Measurements from ENCODE around the gene RCBTB1. TPM values are rescaled to one million over a fixed set of nuclear protein-coding genes. Genes with fewer than 3 reads are reported as not detected.
"Not testable (repeated sequence)": the region's sequence is repeated elsewhere in the genome, so short reads cannot be mapped to it uniquely, and the experiment has no call there.

The RCBTB1 gene
- total RNA-seq, 1 donor from 2014 or later: 20.6 TPM

DNA sequence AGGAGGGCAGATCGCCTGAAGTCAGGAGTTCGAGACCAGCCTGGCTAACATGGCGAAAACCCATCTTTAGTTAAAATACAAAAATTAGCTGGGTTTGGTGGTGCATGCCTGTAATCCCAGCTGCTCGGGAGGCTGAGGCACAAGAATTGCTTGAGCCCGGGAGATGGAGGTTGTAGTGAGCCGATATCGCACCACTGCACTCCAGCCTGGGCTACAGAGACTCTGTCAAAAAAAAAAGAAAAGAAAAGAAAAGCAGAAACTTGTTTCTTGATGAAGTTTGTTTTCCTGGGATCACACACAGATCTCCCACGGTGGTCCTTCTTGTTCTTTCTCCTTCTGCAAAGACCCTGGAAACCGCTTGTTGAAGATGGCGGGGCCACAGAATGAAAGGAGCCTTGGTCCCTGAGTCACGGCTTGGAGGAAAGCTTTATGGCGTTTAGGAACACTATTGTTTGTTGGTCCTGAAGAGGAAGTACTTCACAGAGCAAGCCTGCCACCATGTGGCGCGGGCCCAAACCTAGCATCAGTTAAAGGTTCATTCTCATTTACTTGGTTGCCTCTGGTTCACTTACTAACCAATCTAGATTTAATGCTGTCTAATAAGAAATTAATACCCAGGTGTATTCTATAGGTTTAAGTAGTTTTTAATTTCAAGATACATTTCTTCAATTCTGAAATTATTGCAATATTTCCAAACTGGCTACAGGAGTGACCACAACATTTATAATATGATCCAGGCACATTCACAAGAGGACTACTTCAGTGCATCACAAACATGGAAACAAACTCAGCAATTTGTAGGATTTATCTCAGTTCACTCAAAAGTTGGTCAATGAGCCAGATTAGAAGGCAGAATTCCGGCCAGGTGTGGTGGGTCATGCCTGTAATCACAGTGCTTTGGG is 21.6 kb upstream of the RCBTB1 start:
- intact Hi-C loops (cut with micrococcal nuclease): loop anchor here (1.0 to 5.0 kb wide), 10 partner anchors 22 to 367 kb away; partner anchors contain the start of genes CAB39L, KPNA3, PHF11 and RCBTB1

DNA sequence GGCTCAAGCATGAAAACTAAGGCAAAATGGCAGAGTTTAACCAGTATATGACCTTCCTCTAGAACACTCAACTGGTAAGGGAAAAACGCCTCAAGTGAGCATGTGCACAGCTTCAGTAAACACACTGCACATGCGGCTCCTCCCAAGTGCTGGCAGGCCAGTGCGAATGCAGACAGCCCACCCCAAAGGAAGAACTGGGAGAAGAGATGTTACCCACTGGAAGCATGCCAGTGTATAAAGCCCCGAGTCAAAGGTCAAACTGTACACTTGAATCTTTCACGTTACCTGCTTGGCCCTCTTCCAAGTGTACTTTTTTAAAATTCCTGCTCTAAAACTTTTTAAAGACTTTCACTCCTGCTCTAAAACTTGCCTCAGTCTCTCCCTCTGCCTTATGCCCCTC is 19.2 kb upstream of the RCBTB1 start:
- intact Hi-C loops (cut with micrococcal nuclease): no loop called here

DNA sequence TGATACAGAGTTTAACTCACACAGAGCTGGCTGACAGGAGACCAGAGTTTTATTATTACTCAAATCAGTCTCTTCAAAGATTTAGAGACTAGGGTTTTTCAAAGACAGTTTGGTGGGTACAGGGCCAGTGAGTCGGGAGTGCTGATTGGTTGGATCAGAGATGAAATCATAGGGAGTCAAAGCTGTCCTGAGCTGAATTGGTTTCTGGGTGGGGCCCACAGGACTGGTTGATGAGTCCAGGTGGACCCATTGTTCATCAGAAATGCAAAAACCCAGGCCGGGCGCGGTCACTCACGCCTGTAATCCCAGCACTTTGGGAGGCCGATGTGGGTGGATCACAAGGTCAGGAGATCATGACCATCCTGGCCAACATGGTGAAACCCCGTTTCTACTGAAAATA is 17.3 kb upstream of the RCBTB1 start:
- intact Hi-C loops (cut with micrococcal nuclease): not testable (repeated sequence)

DNA sequence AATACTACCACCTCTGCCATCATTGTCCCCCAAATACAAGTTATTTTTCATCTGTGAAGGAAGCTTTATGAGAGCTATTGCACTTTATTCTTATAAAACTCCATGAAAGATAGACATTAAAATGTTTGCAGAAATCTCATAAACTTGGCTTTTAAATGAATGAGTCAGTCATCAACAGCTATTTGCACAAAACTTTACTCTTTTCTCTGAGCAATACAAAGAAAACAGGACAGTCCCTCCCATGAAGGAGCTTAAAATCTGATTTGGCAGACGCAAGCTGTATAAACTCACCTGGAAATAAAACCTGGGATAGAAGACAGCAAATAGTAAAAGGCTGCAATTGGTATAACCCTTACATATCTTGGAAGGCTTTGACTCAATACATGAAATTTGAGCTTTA is 16.6 kb upstream of the RCBTB1 start:
- intact Hi-C loops (cut with micrococcal nuclease): no loop called here

DNA sequence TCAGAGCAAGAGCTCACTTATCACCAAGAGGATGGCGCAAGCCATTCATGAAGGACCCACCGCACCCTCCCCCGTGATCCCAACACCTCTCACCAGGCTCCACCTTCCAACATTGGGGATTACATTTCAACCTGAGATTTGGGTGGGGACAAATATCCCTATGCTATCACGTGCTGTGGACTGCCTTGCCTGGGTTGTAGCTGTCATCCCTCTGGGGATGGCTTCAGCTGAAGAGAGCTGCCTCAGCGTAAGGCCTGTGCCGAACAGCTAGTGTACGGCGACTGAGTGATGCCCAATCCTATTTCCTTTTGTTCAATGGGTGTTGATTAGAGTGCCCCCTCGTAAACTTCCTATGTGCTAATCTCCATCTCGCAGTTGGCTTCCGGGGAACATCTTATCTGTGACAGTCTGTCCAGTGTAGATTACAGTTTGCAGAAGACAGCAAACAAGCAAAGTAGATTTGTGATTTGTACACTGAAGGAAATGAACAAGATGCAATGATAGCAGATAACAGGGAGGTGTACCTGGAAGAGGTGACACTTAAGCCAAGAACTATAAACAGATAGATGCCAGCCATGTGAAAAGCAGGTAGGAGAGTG is 11.8 kb upstream of the RCBTB1 start:
- intact Hi-C loops (cut with micrococcal nuclease): no loop called here

DNA sequence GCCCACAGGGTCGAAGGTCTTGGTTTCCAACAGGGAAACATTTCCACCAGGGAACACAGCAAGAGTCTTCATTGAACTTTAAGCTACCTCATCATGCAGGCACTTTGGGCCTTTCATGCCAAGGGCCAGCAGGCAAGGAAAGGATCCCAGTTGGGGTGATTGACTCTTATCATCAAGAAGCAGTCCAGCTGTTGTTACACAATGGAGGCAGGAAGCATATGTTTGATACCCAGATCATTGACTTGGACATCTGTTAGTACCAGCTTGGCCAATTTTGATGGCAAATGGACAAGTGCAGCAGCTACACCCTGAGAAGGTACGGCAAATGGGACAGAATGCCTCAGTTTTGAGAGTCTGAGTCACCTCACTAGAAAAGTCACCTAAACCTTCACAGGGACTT is 10.9 kb upstream of the RCBTB1 start:
- intact Hi-C loops (cut with micrococcal nuclease): no loop called here

DNA sequence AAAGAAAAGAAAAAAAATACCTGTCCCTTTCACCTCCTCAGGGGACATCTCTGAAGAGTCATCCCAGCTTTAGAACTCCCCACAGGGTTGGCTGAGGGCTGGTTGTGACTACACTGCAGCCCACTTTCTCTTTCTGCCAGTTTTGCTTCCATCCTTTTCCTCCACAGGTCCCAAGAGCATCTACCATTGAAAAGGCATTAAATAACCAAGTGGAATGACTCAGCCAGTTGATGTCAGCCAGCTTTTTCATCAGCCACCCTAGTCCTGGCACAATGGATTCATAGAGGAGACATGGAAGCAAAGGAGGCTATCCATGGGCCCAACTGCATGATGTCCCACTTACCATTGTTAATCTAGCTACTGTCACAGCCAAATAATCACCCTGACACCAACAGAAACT is 9.2 kb upstream of the RCBTB1 start:
- intact Hi-C loops (cut with micrococcal nuclease): no loop called here

DNA sequence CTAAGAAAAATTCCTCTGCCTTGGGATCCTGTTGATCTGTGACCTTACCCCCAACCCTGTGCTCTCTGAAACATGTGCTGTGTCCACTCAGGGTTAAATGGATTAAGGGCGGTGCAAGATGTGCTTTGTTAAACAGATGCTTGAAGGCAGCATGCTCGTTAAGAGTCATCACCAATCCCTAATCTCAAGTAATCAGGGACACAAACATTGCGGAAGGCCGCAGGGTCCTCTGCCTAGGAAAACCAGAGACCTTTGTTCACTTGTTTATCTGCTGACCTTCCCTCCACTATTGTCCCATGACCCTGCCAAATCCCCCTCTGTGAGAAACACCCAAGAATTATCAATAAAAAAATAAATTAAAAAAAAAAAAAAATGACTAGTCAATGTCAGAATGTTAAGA is 8.5 kb upstream of the RCBTB1 start:
- intact Hi-C loops (cut with micrococcal nuclease): not testable (repeated sequence)

DNA sequence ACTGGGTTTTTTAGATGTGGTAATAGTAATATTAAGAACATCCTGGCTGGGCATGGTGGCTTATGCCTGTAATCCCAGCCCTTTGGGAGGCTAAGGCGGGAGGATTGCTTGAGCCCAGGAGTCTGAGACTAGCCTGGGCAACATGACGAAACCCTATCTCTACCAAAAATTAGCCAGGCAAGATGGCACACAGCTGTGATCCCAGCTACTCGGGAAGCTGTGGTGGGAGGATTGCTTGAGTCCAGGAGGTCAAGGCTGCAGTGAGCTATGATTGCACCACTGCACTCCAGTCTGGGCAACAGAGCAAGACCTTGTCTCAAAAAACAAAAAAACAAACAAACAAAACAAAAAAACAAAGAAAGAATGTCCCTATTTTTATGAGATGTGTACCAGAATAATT is 5.4 kb upstream of the RCBTB1 start:
- intact Hi-C loops (cut with micrococcal nuclease): not testable (repeated sequence)

DNA sequence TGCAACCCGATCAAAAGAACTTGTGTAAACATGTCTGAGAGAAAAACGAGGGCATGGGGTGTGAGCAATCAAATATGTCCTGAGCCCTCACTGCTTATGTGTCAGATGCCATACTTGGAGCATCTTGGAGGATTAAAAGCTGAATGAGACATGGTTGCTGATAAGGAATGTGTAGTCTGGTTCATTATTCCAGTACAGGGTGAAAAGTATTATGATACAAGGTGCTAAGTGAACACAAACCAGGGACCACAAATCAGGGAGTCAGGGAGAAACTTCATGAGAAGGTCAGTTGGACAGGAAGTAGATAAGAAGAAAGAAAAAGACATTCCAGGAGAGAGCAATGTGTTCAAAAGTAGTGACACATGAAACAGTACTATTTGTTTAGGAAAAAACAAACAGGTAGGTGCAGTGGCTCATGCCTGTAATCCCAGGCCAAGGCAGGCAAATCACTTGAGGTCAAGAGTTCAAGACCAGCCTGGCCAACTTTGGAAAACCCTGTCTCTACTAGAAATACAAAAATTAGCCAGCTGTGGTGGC is 2.0 kb upstream of the RCBTB1 start:
- intact Hi-C loops (cut with micrococcal nuclease): loop anchor here (2.0 kb wide), 1 partner anchor 611 kb away; no protein-coding TSS in a partner anchor

DNA sequence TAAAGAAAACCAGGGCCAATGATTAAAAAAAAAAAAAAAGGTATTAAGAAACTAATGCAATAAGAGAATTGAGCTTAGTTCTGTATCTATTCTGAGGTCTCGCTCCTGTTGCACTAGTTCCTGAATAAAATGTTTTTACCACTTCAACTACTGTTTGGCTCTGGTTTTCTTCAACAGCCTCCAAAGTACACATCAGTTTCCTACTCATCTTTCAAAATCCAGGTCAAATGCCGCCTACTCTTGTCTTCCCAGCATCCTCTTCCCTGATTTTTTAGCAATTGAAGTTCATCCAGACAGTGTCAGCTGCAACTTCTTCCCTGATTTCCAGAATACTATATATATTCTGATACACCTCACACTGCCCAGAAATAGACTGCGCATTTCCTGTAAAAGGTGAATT is 1.4 kb upstream of the RCBTB1 start:
- intact Hi-C loops (cut with micrococcal nuclease): loop anchor here (2.0 kb wide), 1 partner anchor 610 kb away; no protein-coding TSS in a partner anchor

DNA sequence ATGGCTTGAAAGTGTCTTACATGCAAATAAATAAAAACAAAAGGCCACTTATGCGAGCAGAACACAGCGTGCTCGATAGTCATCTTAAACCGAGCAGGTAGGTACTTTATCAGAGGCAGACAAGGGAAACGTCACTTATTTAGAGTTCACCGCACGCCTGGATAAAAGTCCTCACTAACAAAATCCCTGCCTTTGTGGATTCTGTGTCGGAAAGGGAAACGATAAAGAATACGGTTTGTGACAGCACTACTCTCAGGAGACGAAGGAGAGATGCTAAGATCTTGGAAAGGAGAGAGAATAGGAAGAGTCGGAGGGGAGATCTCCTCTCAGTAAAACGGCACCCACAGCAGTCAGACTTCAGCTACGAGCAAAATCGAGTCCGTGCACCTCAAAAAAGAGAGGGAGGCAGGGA is 581 bp downstream of the RCBTB1 start:
- intact Hi-C loops (cut with micrococcal nuclease): loop anchor here (1.0 to 2.0 kb wide), 9 partner anchors 23 to 338 kb away; partner anchors contain the start of genes CAB39L, CDADC1, EBPL and PHF11

DNA sequence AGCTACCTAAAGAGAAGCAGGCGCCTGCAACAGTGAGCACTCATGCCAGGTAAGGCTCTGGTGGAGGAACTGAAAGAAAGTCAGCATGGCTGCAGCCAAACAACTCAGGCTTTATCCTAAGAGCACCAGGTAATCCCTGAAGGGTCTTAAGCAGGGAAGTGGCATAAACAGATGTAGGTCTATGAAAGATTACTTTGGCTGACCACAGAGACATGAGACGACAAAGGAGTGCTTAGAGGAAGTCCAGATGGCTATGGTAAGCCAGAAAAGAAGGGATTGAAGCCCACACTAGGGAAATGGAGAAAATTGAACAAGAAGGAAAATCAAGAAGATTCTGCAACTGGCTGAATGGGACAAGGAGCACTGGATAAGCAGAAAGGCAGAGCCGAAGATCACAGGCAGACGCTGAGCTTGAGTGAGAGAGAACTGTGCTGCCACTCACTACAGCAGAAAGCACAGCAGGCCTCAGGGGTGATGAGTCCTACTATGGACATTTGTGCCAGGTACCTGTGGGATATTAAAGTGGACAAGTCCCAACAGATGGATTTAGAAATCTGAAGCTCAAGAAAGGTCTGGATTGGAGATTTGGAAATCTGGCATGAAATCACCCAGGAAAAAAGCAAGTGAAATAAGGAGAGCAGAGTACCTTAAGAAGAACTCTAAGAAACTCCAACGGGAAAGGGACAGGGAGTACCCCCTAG is 4.2 kb downstream of the RCBTB1 start:
- intact Hi-C loops (cut with micrococcal nuclease): no loop called here

DNA sequence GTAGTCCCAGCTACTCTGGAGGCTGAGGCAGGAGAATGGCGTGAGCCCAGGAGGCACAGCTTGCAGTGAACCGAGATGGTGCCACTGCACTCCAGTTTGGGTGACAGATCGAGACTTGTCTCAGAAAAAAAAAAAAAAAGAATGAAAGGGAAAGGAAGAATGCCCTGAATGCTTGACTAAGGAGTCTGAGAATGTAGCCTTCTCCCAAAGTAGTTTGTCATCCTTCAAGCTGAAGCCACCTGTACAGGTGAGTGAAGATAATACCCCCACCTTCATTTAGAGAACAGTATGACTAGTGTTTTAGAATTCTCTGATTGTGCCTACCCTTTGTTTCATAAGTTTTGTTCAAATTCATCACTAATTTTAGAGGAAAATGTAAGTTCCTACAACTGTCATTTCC is 5.9 kb downstream of the RCBTB1 start:
- intact Hi-C loops (cut with micrococcal nuclease): no loop called here

DNA sequence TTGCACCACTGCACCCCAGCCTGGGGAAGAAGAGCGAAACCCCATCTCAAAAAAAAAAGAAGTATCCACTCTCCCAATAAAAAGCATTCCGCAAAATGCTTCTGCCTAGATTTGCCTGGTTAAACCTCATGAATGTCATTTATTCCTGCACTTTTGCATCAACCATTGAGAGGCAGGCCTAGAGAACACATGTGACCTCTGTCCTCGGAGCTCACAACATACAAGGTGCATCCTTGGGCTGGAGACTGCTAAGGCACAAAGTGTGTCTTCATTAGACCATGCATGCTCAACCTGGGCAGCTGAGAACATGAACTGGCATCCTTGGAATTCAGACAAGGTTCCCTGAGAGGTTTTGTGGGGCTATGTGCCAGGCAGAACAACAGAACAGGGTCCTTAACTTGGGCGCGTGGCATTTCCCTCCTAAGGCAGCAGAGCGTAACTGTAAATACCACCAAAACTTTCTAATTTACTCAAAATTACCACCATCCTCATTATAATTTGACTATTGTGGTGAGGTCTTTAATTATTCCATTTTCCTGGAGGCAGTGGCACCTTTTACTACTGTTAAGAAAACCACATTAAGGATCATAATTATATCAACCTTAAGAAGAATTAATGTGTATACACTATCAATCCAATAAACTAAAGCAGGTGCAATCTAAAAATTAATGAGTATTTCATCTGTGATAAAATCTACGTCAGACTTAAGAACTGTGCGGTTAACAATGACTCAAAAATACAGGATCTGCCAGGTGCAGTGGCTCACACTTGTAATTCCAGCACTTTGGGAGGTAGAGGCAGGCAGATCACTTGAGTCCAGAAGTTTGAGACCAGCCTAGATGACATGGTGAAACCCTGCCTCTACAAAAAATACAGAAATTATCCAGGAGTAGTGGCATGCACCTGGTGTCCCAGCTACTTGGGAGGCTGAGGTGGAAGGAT is 13.8 kb downstream of the RCBTB1 start:
- intact Hi-C loops (cut with micrococcal nuclease): no loop called here

DNA sequence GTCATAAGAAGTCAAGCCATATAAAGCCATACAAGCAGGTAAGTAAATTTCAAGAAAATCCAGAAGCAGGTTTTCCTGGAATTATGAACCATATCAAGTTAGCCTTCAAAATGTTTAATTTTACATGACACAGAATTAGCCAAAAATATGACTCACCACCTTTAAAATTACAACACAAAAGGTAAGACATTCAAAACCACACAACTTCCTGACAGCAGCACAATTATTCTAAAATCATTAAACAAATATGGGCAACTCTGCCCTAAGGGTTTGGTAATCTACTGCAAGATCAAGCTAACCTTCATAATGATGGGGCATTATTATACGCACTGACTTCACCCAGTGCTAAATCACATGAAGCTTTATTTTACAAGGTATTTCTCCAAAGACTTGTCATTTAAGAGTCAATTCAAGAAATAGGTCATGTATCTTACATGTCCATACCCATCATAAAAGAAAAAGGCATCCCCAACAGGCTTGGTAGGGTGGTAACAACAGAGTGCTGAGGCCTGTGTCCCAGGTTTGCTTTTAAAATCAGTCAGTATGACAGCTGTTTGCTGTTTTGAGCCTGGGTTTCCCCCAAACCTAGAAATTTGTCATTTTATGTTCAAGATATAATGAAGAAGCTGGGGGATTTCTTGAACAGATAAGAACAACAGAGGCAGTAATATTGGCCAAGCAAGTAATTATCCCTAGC is 15.2 kb downstream of the RCBTB1 start:
- intact Hi-C loops (cut with micrococcal nuclease): no loop called here

DNA sequence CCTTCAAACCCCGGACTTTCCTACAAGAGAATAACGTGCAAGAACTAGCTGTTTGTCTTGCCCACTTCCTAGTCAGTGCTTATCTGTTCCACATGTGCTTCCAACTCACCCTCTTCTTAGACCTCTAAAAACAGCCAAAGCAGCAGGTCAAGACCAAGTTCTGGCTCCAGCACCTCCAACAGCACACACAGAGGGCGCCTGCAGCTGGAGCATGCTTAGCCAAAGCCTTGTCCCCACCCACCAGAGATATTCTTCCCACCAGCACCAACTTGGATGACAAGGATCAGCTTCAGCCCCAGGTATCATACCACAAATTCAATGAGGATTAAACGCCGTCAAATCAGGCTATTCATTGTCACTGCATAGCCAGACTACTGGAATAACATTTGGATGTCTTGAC is 17.9 kb downstream of the RCBTB1 start:
- intact Hi-C loops (cut with micrococcal nuclease): no loop called here

DNA sequence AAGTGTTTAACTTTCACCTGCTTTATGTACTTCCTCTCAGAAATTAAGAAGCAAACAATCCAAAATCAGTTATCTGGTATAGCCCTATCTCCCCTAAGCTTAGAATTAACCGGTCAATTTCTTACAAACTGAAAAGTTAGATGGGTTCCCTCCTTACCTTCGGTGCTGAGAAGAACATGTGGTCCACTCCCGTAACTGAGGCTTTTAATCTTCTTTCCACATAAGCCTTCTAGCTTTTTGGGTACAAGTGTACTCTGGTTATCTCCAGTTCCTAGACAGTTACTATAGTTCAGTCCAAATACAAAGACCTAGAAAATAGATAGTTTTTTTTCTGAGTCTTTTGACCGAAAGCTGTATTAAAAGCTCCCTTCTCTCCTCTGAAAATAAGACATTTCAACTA is 18.9 kb downstream of the RCBTB1 start:
- intact Hi-C loops (cut with micrococcal nuclease): no loop called here

DNA sequence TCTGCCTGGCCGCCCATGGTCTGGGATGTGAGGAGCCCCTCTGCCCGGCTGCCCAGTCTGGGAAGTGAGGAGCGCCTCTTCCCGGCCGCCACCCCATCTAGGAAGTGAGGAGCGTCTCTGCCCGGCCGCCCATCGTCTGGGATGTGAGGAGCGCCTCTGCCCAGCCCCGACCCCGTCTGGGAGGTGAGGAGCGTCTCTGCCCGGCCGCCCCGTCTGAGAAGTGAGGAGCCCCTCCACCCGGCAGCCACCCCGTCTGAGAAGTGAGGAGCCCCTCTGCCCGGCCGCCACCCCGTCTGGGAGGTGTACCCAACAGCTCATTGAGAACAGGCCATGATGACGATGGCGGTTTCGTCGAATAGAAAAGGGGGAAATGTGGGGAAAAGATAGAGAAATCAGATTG is 19.9 kb downstream of the RCBTB1 start:
- intact Hi-C loops (cut with micrococcal nuclease): not testable (repeated sequence)

DNA sequence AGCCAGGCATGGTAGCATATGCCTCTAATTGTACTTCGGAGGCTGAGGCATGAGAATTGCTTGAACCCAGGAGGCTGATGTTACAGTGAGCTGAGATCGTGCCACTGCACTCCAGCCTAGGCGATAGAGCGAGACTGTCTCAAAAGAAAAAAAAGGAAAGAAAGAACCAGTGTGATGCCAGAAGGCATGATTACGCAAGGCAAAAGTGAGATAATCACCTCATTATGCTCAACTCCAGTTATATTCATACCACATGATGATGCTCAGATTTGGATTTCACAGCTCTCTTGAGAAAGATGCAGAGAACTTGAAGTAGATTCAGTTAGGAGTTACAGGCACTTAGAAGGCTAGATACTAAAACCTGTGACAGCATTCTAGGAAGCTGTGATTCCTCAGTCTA is 21.8 kb downstream of the RCBTB1 start:
- intact Hi-C loops (cut with micrococcal nuclease): no loop called here

Data from T-helper 1 cell treated with Interleukin-12 subunit alpha and Interleukin-12 subunit beta and Interleukin-4 antibody, amounts not matched to agents 30 ng/mL and 1 ng/mL, for 36 hours (primary cell).